ENCODE data around the gene KDM1A.

Gene KDM1A

GRCh38 chr1:23101887-23102286, 82.6 kb downstream of the KDM1A start:
- whole genome bisulfite sequencing (ENCODE audit: extremely low coverage, insufficient coverage, insufficient read length) = no CpG with 5 or more reads among the region's 2 CpGs
- Histone ChIP-seq H3K18ac (ENCODE audit: low read length) (no peak overlapping the region), H3K4me2 (ENCODE audit: low read length) (no peak overlapping the region), H3K79me2 (ENCODE audit: control insufficient read depth, insufficient read depth, low read length, poor library complexity) (no peaks in the 10 kb centered on the region), H2BK12ac (ENCODE audit: low read length) (peak overlapping the region; percentile 15), H3K27me3 (ENCODE audit: insufficient read depth, low read length) (no peaks in the 10 kb centered on the region), H2AFZ (ENCODE audit: insufficient read depth, low read length, poor library complexity) (no peak overlapping the region), H3K79me1 (ENCODE audit: low read length) (peaks cover 1% of the 10 kb centered on the region), H4K8ac (ENCODE audit: low read depth, low read length) (no peak overlapping the region), H2BK120ac (ENCODE audit: insufficient read depth, low read length, poor library complexity) (peak overlapping the region; percentile 11), H3K23ac (ENCODE audit: low read length) (no peak overlapping the region), H4K91ac (ENCODE audit: low read depth, low read length) (no peak overlapping the region), H3K9me3 (ENCODE audit: insufficient read depth, low read depth, low read length) (no peaks in the 10 kb centered on the region), H4K12ac (ENCODE audit: low read depth, low read length) (no peak overlapping the region), H3K14ac (ENCODE audit: low read length) (peak overlapping the region; percentile 11), H3K36me3 (ENCODE audit: control insufficient read depth in 1 of 2, insufficient read depth in 2 of 2, low read length in 2 of 2) (peaks cover 0 to 10% of the 10 kb centered on the region in 2 experiments), H2AK5ac (ENCODE audit: low read length) (no peak overlapping the region), H3K4me1 (ENCODE audit: control insufficient read depth in 1 of 2, insufficient read depth in 2 of 2, low read length in 2 of 2) (peaks cover 10 to 17% of the 10 kb centered on the region in 2 experiments), H3K27ac (ENCODE audit: low read depth, low read length) (no peak overlapping the region), H3K4ac (ENCODE audit: low read depth, low read length) (peak overlapping the region; percentile 40), H3K4me3 (ENCODE audit: low read depth, low read length) (no peak overlapping the region), H3K9ac (ENCODE audit: low read length) (no peak overlapping the region), H2BK5ac (ENCODE audit: low read depth, low read length, poor library complexity) (peak overlapping the region; percentile 16)
- no peak for DNase-seq

GRCh38 chr1:23102289-23102688, 83.0 kb downstream of the KDM1A start:
- H3K4me2 ChIP-seq (ENCODE audit: low read length) = no peak overlapping the region
- H4K8ac ChIP-seq (ENCODE audit: low read depth, low read length) = no peak overlapping the region
- H3K27ac ChIP-seq (ENCODE audit: low read depth, low read length) = no peak overlapping the region
- no peaks in the 10 kb centered on the region for H3K9me3 ChIP-seq (ENCODE audit: insufficient read depth, low read depth, low read length)
- H3K9ac ChIP-seq (ENCODE audit: low read length) = no peak overlapping the region
- H2BK5ac ChIP-seq (ENCODE audit: low read depth, low read length, poor library complexity) = peak overlapping the region; percentile 16
- no peak overlapping the region for H2AFZ ChIP-seq (ENCODE audit: insufficient read depth, low read length, poor library complexity)
- no peak overlapping the region for H3K23ac ChIP-seq (ENCODE audit: low read length)
- no CpG with 5 or more reads among the region's 1 CpG for WGBS (ENCODE audit: extremely low coverage, insufficient coverage, insufficient read length)
- peak overlapping the region; percentile 11 for H2BK120ac ChIP-seq (ENCODE audit: insufficient read depth, low read length, poor library complexity)
- H3K4ac ChIP-seq (ENCODE audit: low read depth, low read length) = peak overlapping the region; percentile 64
- H3K79me1 ChIP-seq (ENCODE audit: low read length) = peaks cover 1% of the 10 kb centered on the region
- no peaks in the 10 kb centered on the region for H3K27me3 ChIP-seq (ENCODE audit: insufficient read depth, low read length)
- peak overlapping the region; percentile 11 for H3K14ac ChIP-seq (ENCODE audit: low read length)
- H3K36me3 ChIP-seq (ENCODE audit: control insufficient read depth in 1 of 2, insufficient read depth in 2 of 2, low read length in 2 of 2) = peaks cover 0 to 12% of the 10 kb centered on the region in 2 experiments
- no peak for DNase-seq
- no peak overlapping the region for H3K18ac ChIP-seq (ENCODE audit: low read length)
- no peak overlapping the region for H2AK5ac ChIP-seq (ENCODE audit: low read length)
- H3K79me2 ChIP-seq (ENCODE audit: control insufficient read depth, insufficient read depth, low read length, poor library complexity) = no peaks in the 10 kb centered on the region
- no peak overlapping the region for H4K12ac ChIP-seq (ENCODE audit: low read depth, low read length)
- H2BK12ac ChIP-seq (ENCODE audit: low read length) = peak overlapping the region; percentile 15
- peaks cover 10 to 17% of the 10 kb centered on the region in 2 experiments for H3K4me1 ChIP-seq (ENCODE audit: control insufficient read depth in 1 of 2, insufficient read depth in 2 of 2, low read length in 2 of 2)
- H4K91ac ChIP-seq (ENCODE audit: low read depth, low read length) = no peak overlapping the region
- H3K4me3 ChIP-seq (ENCODE audit: low read depth, low read length) = no peak overlapping the region

GRCh38 chr1:23103001-23103889, 84.0 kb downstream of the KDM1A start:
- Histone ChIP-seq H4K91ac (ENCODE audit: low read depth, low read length) (no peak overlapping the region), H4K8ac (ENCODE audit: low read depth, low read length) (no peak overlapping the region), H3K4me1 (ENCODE audit: control insufficient read depth in 1 of 2, insufficient read depth in 2 of 2, low read length in 2 of 2) (peaks cover 10 to 17% of the 10 kb centered on the region in 2 experiments), H2BK12ac (ENCODE audit: low read length) (no peak overlapping the region), H3K4me3 (ENCODE audit: low read depth, low read length) (no peak overlapping the region), H3K36me3 (ENCODE audit: control insufficient read depth in 1 of 2, insufficient read depth in 2 of 2, low read length in 2 of 2) (peaks cover 3 to 14% of the 10 kb centered on the region in 2 experiments), H2AK5ac (ENCODE audit: low read length) (no peak overlapping the region), H2BK120ac (ENCODE audit: insufficient read depth, low read length, poor library complexity) (no peak overlapping the region), H4K12ac (ENCODE audit: low read depth, low read length) (no peak overlapping the region), H3K79me1 (ENCODE audit: low read length) (peaks cover 1% of the 10 kb centered on the region), H3K4me2 (ENCODE audit: low read length) (no peak overlapping the region), H3K27ac (ENCODE audit: low read depth, low read length) (peak overlapping the region; percentile 27), H3K9ac (ENCODE audit: low read length) (no peak overlapping the region), H3K79me2 (ENCODE audit: control insufficient read depth, insufficient read depth, low read length, poor library complexity) (no peaks in the 10 kb centered on the region), H3K27me3 (ENCODE audit: insufficient read depth, low read length) (no peaks in the 10 kb centered on the region), H2AFZ (ENCODE audit: insufficient read depth, low read length, poor library complexity) (no peak overlapping the region), H2BK5ac (ENCODE audit: low read depth, low read length, poor library complexity) (no peak overlapping the region), H3K4ac (ENCODE audit: low read depth, low read length) (peak overlapping the region; percentile 20), H3K18ac (ENCODE audit: low read length) (no peak overlapping the region), H3K23ac (ENCODE audit: low read length) (no peak overlapping the region), H3K14ac (ENCODE audit: low read length) (no peak overlapping the region), H3K9me3 (ENCODE audit: insufficient read depth, low read depth, low read length) (no peaks in the 10 kb centered on the region)
- DNase-seq = peak in 1 of 2 donors; percentile 12
- WGBS (ENCODE audit: extremely low coverage, insufficient coverage, insufficient read length) = no CpG with 5 or more reads among the region's 10 CpGs

GRCh38 chr1:23108918-23109533, 89.8 kb downstream of the KDM1A start:
- no peaks in the 10 kb centered on the region for H3K27me3 ChIP-seq (ENCODE audit: insufficient read depth, low read length)
- H3K14ac ChIP-seq (ENCODE audit: low read length) = no peak overlapping the region
- H3K79me2 ChIP-seq (ENCODE audit: control insufficient read depth, insufficient read depth, low read length, poor library complexity) = peaks cover 2% of the 10 kb centered on the region
- WGBS (ENCODE audit: extremely low coverage, insufficient coverage, insufficient read length) = no CpG with 5 or more reads among the region's 4 CpGs
- no peak overlapping the region for H3K4ac ChIP-seq (ENCODE audit: low read depth, low read length)
- no peak overlapping the region for H2BK12ac ChIP-seq (ENCODE audit: low read length)
- H4K91ac ChIP-seq (ENCODE audit: low read depth, low read length) = no peak overlapping the region
- no peak overlapping the region for H3K23ac ChIP-seq (ENCODE audit: low read length)
- no peaks in the 10 kb centered on the region for H3K9me3 ChIP-seq (ENCODE audit: insufficient read depth, low read depth, low read length)
- no peak overlapping the region for H2AFZ ChIP-seq (ENCODE audit: insufficient read depth, low read length, poor library complexity)
- DNase-seq = peak; percentile 57 to 71
- peaks cover 3 to 21% of the 10 kb centered on the region in 2 experiments for H3K36me3 ChIP-seq (ENCODE audit: control insufficient read depth in 1 of 2, insufficient read depth in 2 of 2, low read length in 2 of 2)
- no peak overlapping the region for H2AK5ac ChIP-seq (ENCODE audit: low read length)
- no peak overlapping the region for H4K12ac ChIP-seq (ENCODE audit: low read depth, low read length)
- H3K9ac ChIP-seq (ENCODE audit: low read length) = no peak overlapping the region
- H3K4me1 ChIP-seq (ENCODE audit: control insufficient read depth in 1 of 2, insufficient read depth in 2 of 2, low read length in 2 of 2) = peaks cover 0 to 3% of the 10 kb centered on the region in 2 experiments
- H2BK5ac ChIP-seq (ENCODE audit: low read depth, low read length, poor library complexity) = no peak overlapping the region
- H3K18ac ChIP-seq (ENCODE audit: low read length) = no peak overlapping the region
- no peak overlapping the region for H2BK120ac ChIP-seq (ENCODE audit: insufficient read depth, low read length, poor library complexity)
- H3K4me3 ChIP-seq (ENCODE audit: low read depth, low read length) = no peak overlapping the region
- peak overlapping the region; percentile 6 for H3K27ac ChIP-seq (ENCODE audit: low read depth, low read length)
- no peak overlapping the region for H3K4me2 ChIP-seq (ENCODE audit: low read length)
- no peak overlapping the region for H4K8ac ChIP-seq (ENCODE audit: low read depth, low read length)
- no peaks in the 10 kb centered on the region for H3K79me1 ChIP-seq (ENCODE audit: low read length)

Measured in trophoblast cell (in vitro differentiated cells and primary cell).